SK-N-SH (cell line): ENCODE data around the gene DMRTB1. TPM values are rescaled to one million over a fixed set of nuclear protein-coding genes. Genes with fewer than 3 reads are reported as not detected.

Experiments used
- CTCF ChIA-PET: fragments of 300-600, 350-600 bp; formaldehyde crosslinking; extraction: SDS; loops from one replicate; lab custom pipeline; 2021; lab: Yijun Ruan, JAX
- POLR2A ChIA-PET: fragments of 350-600 bp; sonication (Branson Sonifier 250); formaldehyde crosslinking; extraction: SDS; loops from one replicate; lab custom pipeline; 2020; ENCODE audit warnings: antibody characterized with exemption, inconsistent platforms; lab: Yijun Ruan, JAX
- DNase-seq: peaks from one replicate; pipeline ENCODE4 v3.0.0; 2012
- H2AFZ ChIP-seq: fragments of 200-600 bp; sonication (generic); 2 replicates; pipeline ENCODE4 v1.8.1; 2016; ENCODE audit warnings: antibody characterized with exemption, mild to moderate bottlenecking, low read depth
- H3F3A ChIP-seq: fragments of 200-600 bp; sonication (generic); replicated peaks from 2 replicates; pipeline ENCODE3; 2016; ENCODE audit warnings: antibody characterized with exemption, mild to moderate bottlenecking; ENCODE audit not compliant: insufficient read depth
- H3K27ac ChIP-seq, 2 experiments: fragments of 200-500 bp in 1 of 2; fragments of 200-600 bp in 1 of 2; sonication (Bioruptor generic) in 1 of 2; sonication (generic), shearing (Covaris generic) in 1 of 2; 2 replicates each; pipeline versions ENCODE4 v1.5.1 to v1.6.1; 2014 to 2016; ENCODE audit warnings: low read depth in 2 of 2, inconsistent platforms in 1 of 2, low read length in 1 of 2, mild to moderate bottlenecking in 1 of 2, mixed read lengths in 1 of 2
- H3K27me3 ChIP-seq: fragments of 200-600 bp; sonication (generic), shearing (Covaris generic); 2 replicates; pipeline ENCODE4 v1.6.1; 2016; ENCODE audit warnings: mixed run types; ENCODE audit not compliant: insufficient read depth
- H3K36me3 ChIP-seq, 2 experiments: fragments of 200-500 bp in 1 of 2; fragments of 200-600 bp in 1 of 2; sonication (Bioruptor generic) in 1 of 2; sonication (generic) in 1 of 2; replicated peaks in 1 of 2; 2 replicates each; pipeline versions ENCODE3 to v1.5.1; 2014 to 2016; ENCODE audit warnings: low read length in 1 of 2, mild to moderate bottlenecking in 1 of 2; ENCODE audit not compliant: insufficient read depth in 2 of 2, control insufficient read depth in 1 of 2
- H3K4me1 ChIP-seq, 2 experiments: fragments of 200-500 bp in 1 of 2; fragments of 200-600 bp in 1 of 2; sonication (Bioruptor generic) in 1 of 2; sonication (generic), shearing (Covaris generic) in 1 of 2; 2 replicates each; pipeline versions ENCODE4 v1.5.1 to v1.6.1; 2014 to 2016; ENCODE audit warnings: low read depth in 1 of 2, low read length in 1 of 2, mixed run types in 1 of 2; ENCODE audit not compliant: insufficient read depth in 2 of 2, control insufficient read depth in 1 of 2
- H3K4me2 ChIP-seq: fragments of 200-600 bp; sonication (generic), shearing (Covaris generic); 2 replicates; pipeline ENCODE4 v1.6.1; 2017; ENCODE audit warnings: mixed run types
- H3K4me3 ChIP-seq, 2 experiments: fragments of 200-500 bp in 1 of 2; fragments of 200-600 bp in 1 of 2; sonication (Bioruptor generic) in 1 of 2; sonication (generic), shearing (Covaris generic) in 1 of 2; 2 replicates each; pipeline versions ENCODE4 v1.5.1 to v1.8.1; 2014 to 2016; ENCODE audit warnings: low read depth in 2 of 2, inconsistent platforms in 1 of 2, low read length in 1 of 2, mild to moderate bottlenecking in 1 of 2, mixed read lengths in 1 of 2, moderate library complexity in 1 of 2
- H3K79me2 ChIP-seq: fragments of 200-600 bp; sonication (generic); 2 replicates; pipeline ENCODE4 v1.8.1; 2017; ENCODE audit warnings: mild to moderate bottlenecking; ENCODE audit not compliant: insufficient read depth
- H3K9ac ChIP-seq: fragments of 200-600 bp; sonication (generic); 2 replicates; pipeline ENCODE4 v1.6.1; 2017; ENCODE audit warnings: mixed run types
- H3K9me2 ChIP-seq: fragments of 200-600 bp; sonication (generic); 2 replicates; pipeline ENCODE4 v1.6.1; 2017; ENCODE audit warnings: mixed run types
- H3K9me3 ChIP-seq: fragments of 200-600 bp; sonication (generic); 2 replicates; pipeline ENCODE4 v1.6.1; 2017; ENCODE audit warnings: mixed run types, mild to moderate bottlenecking, moderate library complexity
- H4K20me1 ChIP-seq: fragments of 200-600 bp; sonication (generic); 2 replicates; pipeline ENCODE4 v1.6.1; 2017; ENCODE audit warnings: mild to moderate bottlenecking, mixed run types; ENCODE audit not compliant: insufficient read depth
- FOXJ3 ChIP-seq: sonication (generic); formaldehyde crosslinking; IDR thresholded peaks from 2 replicates; pipeline ENCODE4 v1.5.1; 2020; ENCODE audit warnings: mild to moderate bottlenecking, missing genetic modification reagents
- GABPA ChIP-seq: IDR thresholded peaks from 2 replicates; pipeline ENCODE4 v1.4.0; 2012; ENCODE audit warnings: low read depth, mild to moderate bottlenecking
- IRF3 ChIP-seq: fragments of 150-350 bp; IDR thresholded peaks from 2 replicates; pipeline ENCODE4 v1.6.1; 2016; ENCODE audit warnings: mild to moderate bottlenecking, low read depth, low read length
- MAX ChIP-seq: IDR thresholded peaks from 2 replicates; pipeline ENCODE4 v1.4.0; 2012; ENCODE audit warnings: low read depth
- MEF2A ChIP-seq: IDR thresholded peaks from 2 replicates; pipeline ENCODE4 v1.4.0; 2012; ENCODE audit warnings: low read depth, borderline replicate concordance
- NFIC ChIP-seq: IDR thresholded peaks from 2 replicates; pipeline ENCODE4 v1.4.0; 2012; ENCODE audit warnings: borderline replicate concordance
- PBX3 ChIP-seq: IDR thresholded peaks from 2 replicates; pipeline ENCODE4; 2012
- POLR2AphosphoS5 ChIP-seq: IDR thresholded peaks from 2 replicates; pipeline ENCODE4 v1.6.1; 2012; ENCODE audit warnings: low read depth, low read length
- RCOR1 ChIP-seq: fragments of 150-350 bp; IDR thresholded peaks from 2 replicates; pipeline ENCODE4 v1.6.1; 2017; ENCODE audit warnings: antibody characterized with exemption, low read length
- RFX5 ChIP-seq: IDR thresholded peaks from 2 replicates; pipeline ENCODE4 v1.6.1; 2012; ENCODE audit warnings: mild to moderate bottlenecking, improper control_type of control experiment, low read length
- RXRA ChIP-seq: IDR thresholded peaks from 2 replicates; pipeline ENCODE4 v1.4.0; 2012; ENCODE audit warnings: low read depth, mild to moderate bottlenecking, borderline replicate concordance
- SMC3 ChIP-seq: IDR thresholded peaks from 2 replicates; pipeline ENCODE4 v1.6.1; 2012; ENCODE audit warnings: low read depth, low read length, improper control_type of control experiment
- USF2 ChIP-seq: fragments of 150-350 bp; IDR thresholded peaks from 2 replicates; pipeline ENCODE4 v1.6.1; 2017; ENCODE audit warnings: antibody characterized with exemption, low read length, low read depth, borderline replicate concordance
- YY1 ChIP-seq: IDR thresholded peaks from 2 replicates; pipeline ENCODE4 v1.4.0; 2012; ENCODE audit warnings: low read depth, mild to moderate bottlenecking
- ZBTB33 ChIP-seq: IDR thresholded peaks from 2 replicates; pipeline ENCODE4 v1.4.0; 2012; ENCODE audit warnings: low read depth, borderline replicate concordance
- WGBS: methylation state at CpG from one replicate; pipeline ENCODE4 v1.1.6; 2017; ENCODE audit warnings: low lambda C conversion rate; 5-methylcytosine and 5-hydroxymethylcytosine counted together
- polyA plus RNA-seq, 3 experiments: library from polyadenylated mRNA; depleted of rRNA; stranded (reverse); fragments of >200 nt; gene quantifications; 2 replicates each; pipeline ENCODE4 v1.2.3, GENCODE V29; 2012

The DMRTB1 gene
- polyA plus RNA-seq, 1 of the 3 experiments (the other 2 are of a cell fraction), result not detected

GRCh38 chr1:53507116-53507820, 48.1 kb downstream of the DMRTB1 start:
- Histone ChIP-seq H3K36me3 (no peaks in the 10 kb centered on the region), H3F3A (peaks cover 15% of the 10 kb centered on the region), H3K9me3 (no peaks in the 10 kb centered on the region), H3K4me1 (peaks cover 10 to 48% of the 10 kb centered on the region in 2 experiments; a peak in 3 of 4 replicates), H3K27ac (no peak overlapping the region), H3K4me2 (no peak overlapping the region), H3K4me3 (no peak overlapping the region), H3K27me3 (no peaks in the 10 kb centered on the region), H4K20me1 (no peaks in the 10 kb centered on the region; the same call in 1 of the 2 replicates), H3K9ac (no peak overlapping the region), H3K79me2 (no peaks in the 10 kb centered on the region), H3K9me2 (no peaks in the 10 kb centered on the region), H2AFZ (no peak overlapping the region)
- POLR2A ChIA-PET, result no interaction called here
- CTCF ChIA-PET, result interaction anchor here (0.9 to 2.3 kb wide), 3 partner anchors 21 to 27 kb away, joined by 3 to 6 read pairs (median 4); no protein-coding TSS in a partner anchor
- 87% methylated on average over 11 of the region's 13 CpGs for WGBS
- TF ChIP-seq YY1, result no peak
- no peak for TF ChIP-seq NFIC
- no peak for TF ChIP-seq IRF3
- no peak for TF ChIP-seq FOXJ3 (CRISPR knock-in tag)
- no peak for TF ChIP-seq POLR2AphosphoS5
- no peak for TF ChIP-seq PBX3
- DNase-seq, result no peak

GRCh38 chr1:53508056-53508990, 49.1 kb downstream of the DMRTB1 start:
- WGBS, result 79% methylated on average over 7 of the region's 22 CpGs
- H4K20me1 ChIP-seq, result no peaks in the 10 kb centered on the region; the same call in 1 of the 2 replicates
- no peak for TF ChIP-seq GABPA
- no peak for TF ChIP-seq MEF2A
- TF ChIP-seq RFX5, result no peak
- no peak for TF ChIP-seq NFIC
- TF ChIP-seq USF2, result no peak
- TF ChIP-seq SMC3, result no peak
- no peak for TF ChIP-seq RXRA
- TF ChIP-seq ZBTB33, result no peak
- TF ChIP-seq MAX, result no peak
- TF ChIP-seq RCOR1, result no peak

More at GRCh38 chr1:53508056-53508990, 49.1 kb downstream of the DMRTB1 start:
- no peaks in the 10 kb centered on the region for H3K9me3 ChIP-seq
- H3K4me2 ChIP-seq, result no peak overlapping the region
- H3K4me1 ChIP-seq, result peaks cover 16 to 53% of the 10 kb centered on the region in 2 experiments; a peak in 3 of 4 replicates
- no peaks in the 10 kb centered on the region for H3K9me2 ChIP-seq
- H2AFZ ChIP-seq, result no peak overlapping the region
- POLR2A ChIA-PET, result interaction anchor here (0.7 kb wide), 1 partner anchor 53 kb away, joined by 3 read pairs; no protein-coding TSS in a partner anchor
- DNase-seq, result no peak
- CTCF ChIA-PET, result interaction anchor here (2.3 kb wide), 1 partner anchor 22 kb away, joined by 6 read pairs; no protein-coding TSS in a partner anchor
- no peak overlapping the region for H3K4me3 ChIP-seq
- H3K36me3 ChIP-seq, result no peaks in the 10 kb centered on the region
- H3K9ac ChIP-seq, result no peak overlapping the region
- H3K27ac ChIP-seq, result no peak overlapping the region
- H3K27me3 ChIP-seq, result no peaks in the 10 kb centered on the region
- no peaks in the 10 kb centered on the region for H3K79me2 ChIP-seq
- H3F3A ChIP-seq, result peaks cover 23% of the 10 kb centered on the region
